Ramos (cell line): ENCODE measurements around the gene LCOR.
"Not testable (repeated sequence)": the region's sequence is repeated elsewhere in the genome, so short reads cannot be mapped to it uniquely, and the experiment has no call there.

ENCODE experiments used
- in situ Hi-C: fragments of 300-500 bp; cut with MboI; formaldehyde crosslinking; loops from one replicate; pipeline ENCODE4 v1.14.3; 2022; ENCODE audit warnings: low sequenced_read_pairs; ENCODE audit not compliant: unreplicated experiment

The LCOR gene

DNA sequence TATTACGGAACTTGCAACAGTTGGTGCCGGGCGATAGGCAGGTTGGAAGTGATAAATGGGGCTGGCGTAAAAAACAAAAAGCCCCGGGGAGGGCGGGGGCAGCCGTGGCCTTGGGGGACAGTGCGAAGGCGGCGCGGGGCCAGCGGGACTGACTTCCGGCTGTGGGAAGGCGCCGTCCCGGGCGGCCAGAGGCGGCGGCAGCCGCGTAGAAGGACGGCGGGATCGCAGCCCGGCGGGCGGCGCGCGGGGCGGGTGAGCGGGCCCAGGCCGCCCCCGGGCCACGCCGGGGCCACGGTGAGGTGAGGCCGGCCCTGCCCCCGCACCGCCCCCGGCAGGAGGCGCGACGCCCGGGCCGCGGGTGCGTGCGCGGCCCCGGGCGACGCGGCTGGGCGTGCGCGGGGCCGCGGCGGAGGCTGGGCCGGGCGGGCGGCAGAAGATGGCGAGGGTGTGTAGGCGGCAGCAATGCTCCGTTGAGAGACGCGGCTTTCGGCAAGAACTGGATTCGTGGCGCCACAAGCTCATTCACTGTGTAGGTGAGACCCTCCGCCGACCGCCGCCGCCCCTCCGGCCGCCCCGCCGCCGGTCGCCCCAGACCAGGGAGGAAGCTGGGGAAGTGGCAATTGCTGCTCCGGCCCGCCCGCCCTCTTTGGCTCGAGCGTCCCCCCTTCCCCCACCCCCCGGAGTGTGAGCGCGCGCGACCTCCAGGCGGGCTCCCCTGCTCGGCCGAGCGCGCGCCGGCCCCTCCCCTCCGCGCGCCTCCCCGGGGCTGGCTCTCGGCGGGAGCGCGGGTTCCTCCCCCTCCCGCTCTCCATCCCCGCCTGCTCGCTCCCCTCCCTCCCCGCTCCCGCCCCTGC is at the start of gene LCOR:
Gene LCOR, plus strand, starts transcription at position 432 of the 854 bp plus-strand sequence. CDS start 116,760 bp downstream, outside the sequence.
- in situ Hi-C loops = loop anchor here (25.0 kb wide), 1 partner anchor 195 kb away; no protein-coding TSS in a partner anchor

DNA sequence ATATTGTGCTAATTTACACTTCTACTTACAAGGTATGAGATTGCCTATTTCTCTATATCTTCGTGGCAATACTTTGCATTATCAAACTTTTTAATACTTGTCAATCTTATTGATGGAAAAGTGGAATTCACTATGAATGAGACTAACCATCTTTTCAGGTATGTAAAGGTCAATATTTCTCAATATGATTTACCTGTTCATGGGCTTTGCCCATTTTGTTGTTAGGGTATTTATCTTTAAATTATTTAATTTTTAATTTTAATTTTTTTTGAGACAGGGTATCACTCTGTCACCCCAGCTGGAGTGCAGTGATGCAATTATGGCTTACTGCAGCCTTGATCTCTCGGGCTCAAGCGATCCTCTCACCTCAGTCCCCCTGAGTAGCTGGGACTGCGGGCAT is 47.8 kb upstream of the LCOR start:
- in situ Hi-C loops = loop anchor here (25.0 kb wide), 1 partner anchor 397 kb away; no protein-coding TSS in a partner anchor

DNA sequence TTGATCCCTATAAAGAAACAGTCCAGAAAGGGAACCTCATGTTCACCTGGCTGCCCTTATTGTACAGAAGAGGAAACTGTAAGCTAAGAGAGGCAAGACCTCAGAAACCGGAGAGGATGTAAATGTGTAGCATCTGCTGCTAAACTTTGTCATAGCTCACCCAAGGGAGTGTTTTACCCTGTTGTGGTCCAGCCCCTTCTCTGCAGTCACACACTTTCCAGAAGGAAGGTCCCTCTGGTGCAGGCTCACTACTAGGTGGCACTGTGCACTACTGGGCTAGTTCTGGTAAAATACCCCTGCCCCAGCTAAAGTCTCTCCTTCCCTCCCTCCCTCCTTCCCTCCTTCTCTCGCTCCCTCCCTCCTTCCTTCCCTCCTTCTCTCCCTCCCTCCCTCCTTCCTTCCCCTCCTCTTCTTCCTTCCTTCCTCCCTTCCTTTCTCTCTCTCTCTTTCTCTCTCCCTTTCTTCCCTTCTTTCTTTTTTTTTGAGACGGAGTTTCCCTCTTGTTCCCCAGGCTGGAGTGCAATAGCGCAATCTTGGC is 42.5 kb upstream of the LCOR start:
- in situ Hi-C loops = loop anchor here (25.0 kb wide), 1 partner anchor 402 kb away; no protein-coding TSS in a partner anchor

DNA sequence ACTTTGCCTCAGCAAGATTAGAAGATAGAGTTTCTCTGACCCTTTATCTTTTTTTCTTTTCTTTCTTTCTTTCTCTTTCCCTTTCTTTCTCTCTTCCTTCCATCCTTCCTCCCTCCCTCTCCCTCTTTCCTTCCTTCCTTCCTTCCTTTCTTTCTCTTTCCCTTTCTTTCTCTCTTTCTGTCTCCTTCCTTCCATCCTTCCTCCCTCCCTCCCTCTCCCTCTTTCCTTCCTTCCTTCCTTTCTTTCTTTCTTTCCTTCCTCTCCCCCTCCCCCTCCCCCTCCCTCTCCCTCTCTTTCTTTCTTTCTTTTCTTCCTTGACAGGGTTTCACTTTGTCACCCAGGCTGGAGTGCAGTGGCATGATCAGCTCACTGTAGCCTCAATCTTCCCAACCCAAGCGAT is 40.2 kb upstream of the LCOR start:
- in situ Hi-C loops = loop anchor here (25.0 kb wide), 1 partner anchor 405 kb away; no protein-coding TSS in a partner anchor

DNA sequence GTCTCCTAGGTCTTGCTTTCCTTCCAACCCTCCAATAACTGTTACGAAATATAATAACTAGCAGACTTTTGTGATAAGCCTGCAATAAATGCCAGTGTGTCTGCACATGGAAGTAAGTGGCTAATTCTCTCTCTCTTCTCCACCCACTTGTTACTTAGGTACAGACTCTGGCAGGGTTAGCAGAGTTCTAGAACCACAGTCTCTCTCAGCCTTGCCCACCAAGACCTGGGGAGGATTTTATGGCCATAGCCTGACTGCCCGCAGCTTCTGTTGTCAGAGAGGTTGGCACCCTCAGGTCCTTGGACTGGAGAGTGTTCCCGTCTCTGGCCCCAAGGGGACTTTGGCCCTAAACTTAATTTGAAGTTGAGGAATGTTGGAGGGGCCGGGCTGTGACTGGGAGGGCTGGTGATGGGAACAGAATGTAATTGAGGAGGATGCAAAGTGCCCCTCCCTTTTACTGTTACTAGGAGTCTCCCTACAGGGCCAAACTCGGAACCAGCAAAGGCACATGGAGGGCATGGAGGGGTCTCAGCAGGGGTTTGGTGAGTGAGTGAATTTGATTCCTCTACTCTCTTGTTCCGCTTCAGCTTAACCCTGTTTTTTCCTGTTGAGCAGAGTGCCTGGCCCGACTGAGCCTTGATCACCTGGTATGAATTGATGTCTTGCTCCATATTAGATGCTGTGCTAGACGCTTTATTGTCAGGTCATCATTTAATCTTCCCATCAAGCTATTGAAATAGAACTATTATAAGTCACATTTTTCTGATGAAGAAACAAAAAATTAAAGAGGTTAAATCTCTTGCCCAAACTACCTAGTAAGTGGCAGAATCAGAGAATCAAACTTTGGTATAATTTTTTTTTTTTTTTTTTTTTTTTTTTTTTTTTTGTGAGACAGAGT is 37.0 kb upstream of the LCOR start:
- in situ Hi-C loops = loop anchor here (25.0 kb wide), 1 partner anchor 408 kb away; no protein-coding TSS in a partner anchor

DNA sequence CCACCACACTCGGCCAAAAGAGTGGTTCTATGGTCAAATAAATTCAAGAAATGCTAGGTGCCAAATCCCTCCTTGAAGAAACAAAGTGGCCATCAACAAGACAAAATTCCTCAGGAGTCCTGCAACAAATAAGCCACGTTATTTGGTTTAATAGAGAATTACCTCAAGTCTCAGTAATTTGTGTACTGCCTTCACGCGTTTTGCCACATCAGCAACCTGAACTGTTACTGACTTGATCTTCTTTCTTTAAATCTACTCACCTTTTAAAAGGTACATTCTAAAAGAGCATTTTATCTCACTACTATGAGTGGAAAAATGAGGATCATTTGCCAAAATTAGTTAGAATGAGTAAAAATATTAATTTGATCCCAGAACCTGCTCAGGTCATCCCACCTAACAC is 34.6 kb upstream of the LCOR start:
- in situ Hi-C loops = loop anchor here (25.0 kb wide), 1 partner anchor 410 kb away; no protein-coding TSS in a partner anchor

DNA sequence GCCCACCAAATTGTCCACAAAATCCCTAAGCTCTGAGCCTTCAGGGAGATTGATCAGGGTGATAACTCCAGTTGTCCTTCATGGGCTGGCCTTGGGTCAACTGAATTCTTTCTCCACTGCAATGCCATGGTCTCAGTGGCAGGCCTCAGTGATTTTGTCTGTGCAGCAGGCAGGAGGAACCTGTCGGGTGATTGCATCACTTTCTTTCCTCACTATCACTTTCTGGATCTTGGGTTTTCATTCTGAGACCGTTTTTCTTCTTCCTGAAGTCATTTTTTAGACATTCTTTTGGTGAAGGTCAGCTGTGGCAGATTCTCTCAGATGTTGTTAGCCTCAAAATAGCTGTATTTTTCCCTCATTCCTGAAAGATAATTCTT is 28.8 kb upstream of the LCOR start:
- in situ Hi-C loops = no loop called here

DNA sequence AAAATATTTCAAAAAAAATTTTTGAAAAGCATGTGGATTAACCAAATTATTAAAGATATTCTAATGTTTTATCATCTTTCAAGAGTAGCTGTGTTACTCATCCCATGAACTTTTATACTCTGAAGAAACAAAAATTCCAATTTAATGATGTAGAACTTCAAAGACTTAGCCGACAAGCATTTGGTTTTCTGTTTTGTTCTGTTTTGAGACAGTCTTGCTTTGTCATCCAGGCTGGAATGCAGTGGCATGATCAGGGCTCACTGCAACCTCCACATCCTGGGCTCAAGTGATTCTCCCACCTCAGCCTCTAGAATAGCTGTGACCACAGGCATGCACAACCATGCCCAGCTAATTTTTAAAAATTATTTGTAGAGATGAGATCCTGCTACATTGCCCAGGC is 17.8 kb upstream of the LCOR start:
- in situ Hi-C loops = no loop called here

DNA sequence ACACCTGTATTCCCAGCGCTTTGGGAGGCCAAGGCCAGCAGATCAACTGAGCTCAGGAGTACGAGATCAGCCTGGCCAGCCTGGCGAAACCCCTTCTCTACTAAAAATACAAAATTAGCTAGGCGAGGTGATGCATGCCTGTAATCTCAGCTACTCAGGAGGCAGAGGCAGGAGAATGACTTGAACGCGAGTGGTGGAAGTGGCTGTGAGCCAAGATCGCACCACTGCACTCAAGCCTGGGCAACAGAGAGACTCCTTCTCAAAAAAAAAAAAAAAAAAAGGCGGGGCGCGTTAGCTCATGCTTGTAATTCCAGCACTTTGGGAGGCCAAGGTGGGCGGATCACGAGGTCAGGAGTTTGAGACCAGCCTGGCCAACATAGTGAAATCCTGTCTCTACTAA is 13.1 kb upstream of the LCOR start:
- in situ Hi-C loops = not testable (repeated sequence)

DNA sequence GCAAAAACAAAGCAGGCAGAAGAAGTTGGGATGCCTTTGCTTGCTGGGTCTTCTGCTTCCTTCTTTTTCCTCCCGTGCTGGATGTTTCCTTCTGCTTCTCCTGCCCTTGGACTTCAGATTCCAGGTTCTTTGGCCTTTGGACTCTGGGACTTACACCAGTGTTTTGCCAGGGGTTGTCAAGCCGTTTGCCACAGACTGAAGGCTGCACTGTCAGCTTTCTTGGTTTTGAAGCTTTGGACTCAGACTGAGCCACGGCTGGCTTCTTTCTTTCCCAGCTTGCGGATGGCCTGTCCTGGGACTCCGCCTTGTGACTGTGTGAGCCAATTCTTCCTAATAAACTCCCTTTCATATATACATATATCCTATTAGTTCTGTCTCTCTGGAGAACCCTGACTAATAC is 11.3 kb upstream of the LCOR start:
- in situ Hi-C loops = no loop called here

DNA sequence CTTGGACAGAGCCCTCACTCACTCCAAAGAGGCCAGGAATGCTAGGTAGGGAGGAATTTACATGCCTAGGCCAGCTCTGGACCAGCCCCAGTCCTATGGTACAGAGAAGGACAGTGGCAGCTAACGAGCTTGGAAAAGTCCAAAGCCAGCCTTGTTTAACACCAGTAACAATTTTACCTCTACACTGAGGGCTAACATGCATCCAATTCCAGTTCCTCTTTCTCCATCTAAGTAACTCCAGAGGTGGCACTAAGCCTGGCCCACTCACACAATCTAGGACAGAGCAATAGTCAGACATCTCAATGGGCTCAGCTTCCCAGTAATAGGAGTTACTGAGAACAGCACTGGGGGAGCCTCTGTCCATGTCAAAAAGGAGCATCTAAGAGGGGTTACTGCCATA is 5.7 kb upstream of the LCOR start:
- in situ Hi-C loops = loop anchor here (25.0 kb wide), 1 partner anchor 189 kb away; no protein-coding TSS in a partner anchor

DNA sequence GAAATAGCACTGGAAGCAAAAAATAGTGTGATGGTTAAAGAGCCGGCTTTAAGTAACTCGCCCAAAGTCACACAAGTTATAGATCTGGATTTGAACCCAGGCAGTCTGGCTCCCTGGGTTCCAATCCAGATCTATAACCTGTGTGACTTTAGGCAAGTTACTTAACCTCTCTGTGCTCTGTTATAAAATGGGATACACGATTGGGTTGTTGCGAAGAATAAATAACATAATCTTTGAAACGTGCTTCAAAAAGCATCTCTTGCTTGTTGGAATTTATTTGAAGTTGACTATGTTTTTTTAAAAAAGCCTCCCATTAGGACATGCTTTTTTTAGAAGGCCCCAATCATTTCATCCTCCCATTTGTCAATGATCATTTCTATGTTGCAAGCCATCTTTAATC is 3.5 kb upstream of the LCOR start:
- in situ Hi-C loops = loop anchor here (25.0 kb wide), 1 partner anchor 191 kb away; no protein-coding TSS in a partner anchor

DNA sequence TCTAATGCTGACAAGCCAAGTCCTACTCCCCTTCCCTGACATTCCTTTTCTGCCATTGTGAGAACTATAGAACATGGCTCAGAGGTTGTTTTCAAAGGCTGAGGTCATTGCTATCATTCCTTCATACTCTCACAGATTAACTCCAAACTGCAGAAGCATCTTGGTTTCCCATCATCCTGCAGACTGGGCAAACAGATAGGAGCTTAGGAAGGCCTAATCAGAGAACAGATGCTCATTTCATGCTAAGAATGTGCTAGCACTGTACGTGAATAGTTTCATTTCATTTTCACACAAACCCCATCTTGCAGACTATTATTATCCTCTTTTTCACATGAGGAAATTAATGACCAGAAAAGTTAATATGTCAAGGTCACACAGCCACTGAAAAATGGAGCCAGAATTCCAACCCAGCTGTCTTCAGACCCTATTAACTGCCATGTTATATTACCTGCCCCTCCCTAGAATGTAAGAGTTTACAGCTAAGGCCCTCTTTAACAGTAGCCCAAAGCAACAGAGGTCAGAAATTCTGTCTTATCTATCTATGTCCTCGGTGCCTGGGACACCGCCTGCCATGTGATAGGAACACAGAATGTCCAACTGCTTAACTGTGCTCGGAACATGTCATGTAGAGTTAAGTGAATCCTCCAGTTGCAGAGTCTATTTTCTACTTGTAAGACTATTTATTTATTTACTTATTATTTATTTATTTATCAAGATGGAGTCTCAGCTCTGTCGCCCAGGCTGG is 2.9 kb upstream of the LCOR start:
- in situ Hi-C loops = loop anchor here (25.0 kb wide), 1 partner anchor 192 kb away; no protein-coding TSS in a partner anchor

DNA sequence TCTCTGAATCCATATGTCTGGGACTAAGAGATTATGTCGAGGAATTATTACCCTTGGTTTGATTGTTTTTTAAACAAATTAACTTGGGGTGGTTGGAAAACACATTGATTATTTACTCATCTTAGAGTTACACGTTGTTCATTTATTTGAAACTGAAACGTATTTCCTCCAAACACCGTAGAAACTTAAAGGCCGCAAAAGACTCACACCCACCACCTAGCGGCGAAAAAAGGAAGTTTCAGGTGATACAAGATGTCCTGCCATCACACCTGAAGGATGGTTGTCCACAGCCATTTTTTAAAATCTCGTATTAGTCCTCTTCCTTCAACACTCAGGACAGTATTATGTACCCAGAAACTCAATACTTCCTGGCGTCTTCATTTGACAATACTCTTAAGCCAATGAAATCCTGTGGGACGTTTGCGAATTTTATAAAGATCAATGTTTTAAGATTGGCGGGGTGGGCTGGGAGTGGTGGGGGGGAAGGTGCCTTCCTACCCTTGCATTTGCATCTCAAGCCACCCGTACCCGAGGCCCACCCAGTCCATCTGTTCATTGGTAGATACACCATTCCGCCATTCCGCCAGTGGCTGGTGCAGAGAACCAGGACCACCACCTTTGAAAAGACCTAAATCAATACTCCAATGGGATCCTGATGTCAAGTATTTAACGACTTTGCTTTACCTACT is 1.4 kb upstream of the LCOR start:
- in situ Hi-C loops = loop anchor here (25.0 kb wide), 1 partner anchor 193 kb away; no protein-coding TSS in a partner anchor

DNA sequence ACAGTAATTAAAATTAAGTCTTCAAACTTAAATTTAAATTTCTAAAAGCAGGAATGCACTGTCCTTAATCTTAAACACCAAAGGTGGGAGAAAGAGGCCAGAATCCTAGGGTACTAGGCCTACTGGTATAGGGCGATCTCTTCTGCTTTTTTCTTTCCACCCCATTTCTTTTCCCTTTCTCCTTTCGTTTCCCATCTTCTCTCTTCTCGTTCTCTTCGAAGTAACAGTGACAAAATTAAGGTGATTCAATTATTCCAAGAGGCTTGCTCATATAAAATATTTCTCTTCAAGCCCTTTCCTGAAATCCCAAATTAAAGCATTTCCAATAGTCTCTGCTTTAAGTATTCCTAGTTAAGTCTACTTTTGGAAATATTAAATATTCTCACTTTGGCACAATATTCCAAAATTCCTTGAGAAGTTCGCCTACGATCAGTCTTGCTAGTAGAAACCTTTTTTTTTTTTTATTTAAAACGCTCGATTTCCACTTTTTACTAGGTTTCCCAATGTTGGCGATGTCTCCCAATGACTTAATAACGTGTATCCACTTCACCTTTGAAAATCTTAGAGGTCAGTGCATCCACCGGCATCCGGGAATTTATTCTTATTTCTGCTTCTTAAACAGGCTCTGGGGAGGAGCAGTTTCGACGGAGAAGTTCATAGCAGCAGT is 765 bp upstream of the LCOR start:
- in situ Hi-C loops = loop anchor here (25.0 kb wide), 1 partner anchor 194 kb away; no protein-coding TSS in a partner anchor

DNA sequence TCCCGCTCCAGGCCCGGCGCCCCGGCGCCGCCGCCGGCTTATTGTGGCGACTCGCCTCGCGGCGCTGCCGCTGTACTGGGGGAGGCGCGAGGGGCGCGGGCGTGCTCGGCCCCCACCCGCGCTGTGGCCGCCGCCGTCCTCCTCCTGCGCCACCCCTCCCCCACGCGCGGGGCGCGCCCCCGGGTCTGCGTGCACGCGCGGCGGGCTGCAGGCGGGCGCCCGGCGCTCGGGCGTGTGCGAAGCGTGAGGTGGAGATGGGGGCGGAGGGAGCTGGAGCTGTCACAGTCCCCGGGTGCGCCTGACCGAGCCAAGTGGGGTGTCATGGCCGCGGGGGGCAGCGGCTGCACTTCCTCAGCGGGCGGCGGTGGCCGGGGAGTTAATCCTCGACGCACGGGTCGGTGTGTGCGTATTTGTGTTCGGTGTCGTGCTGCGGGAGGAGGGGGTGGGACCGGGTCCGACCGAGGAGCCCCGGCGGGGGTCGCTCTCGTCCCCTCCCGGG is 672 bp downstream of the LCOR start:
- in situ Hi-C loops = loop anchor here (25.0 kb wide), 1 partner anchor 195 kb away; no protein-coding TSS in a partner anchor

DNA sequence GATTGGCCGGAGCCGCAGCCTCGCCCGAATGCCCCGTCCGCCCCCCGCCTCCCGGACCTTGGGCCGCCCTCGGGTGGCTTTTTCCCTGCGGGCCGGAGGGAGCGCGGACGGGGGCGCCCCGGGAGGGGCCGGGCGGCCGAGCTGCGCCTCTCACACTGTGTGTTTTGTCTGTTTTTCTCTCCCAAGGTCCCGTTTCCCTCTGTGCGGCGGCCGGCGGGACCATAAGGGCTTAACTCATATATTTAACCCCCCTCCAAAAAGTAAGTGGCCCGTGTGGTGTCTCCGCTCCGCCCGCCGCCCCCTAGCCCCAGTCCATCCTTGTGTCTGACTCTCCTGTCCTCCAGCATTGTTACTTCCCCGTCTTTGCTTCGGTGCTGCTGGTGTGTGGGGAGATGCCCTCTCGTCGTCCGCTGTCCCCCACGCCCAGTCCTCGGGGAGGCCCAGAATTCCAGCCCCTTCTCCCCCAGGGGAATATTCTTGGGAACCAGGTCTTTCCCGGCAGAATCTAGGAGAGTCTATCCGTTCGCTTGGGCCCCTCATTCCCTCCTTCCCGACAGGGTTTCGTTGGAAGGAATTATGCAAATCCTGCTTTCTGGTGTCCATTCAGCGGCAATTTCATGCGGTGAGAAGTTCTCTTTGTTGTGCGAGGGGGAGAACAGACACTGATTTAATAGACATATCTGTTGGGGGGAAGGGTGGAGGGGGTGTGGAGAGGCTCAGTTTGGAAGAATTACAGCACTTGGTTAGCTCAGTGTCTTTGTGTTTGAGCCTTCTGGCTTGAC is 1.3 kb downstream of the LCOR start:
- in situ Hi-C loops = loop anchor here (25.0 kb wide), 1 partner anchor 196 kb away; no protein-coding TSS in a partner anchor
